ENCODE measurements around the gene TMEM139.
A peak's percentile ranks its signal among the peaks of the same experiment; 100 is the strongest.
"Not testable (repeated sequence)": the region's sequence is repeated elsewhere in the genome, so short reads cannot be mapped to it uniquely, and the experiment has no call there.

Gene TMEM139

DNA sequence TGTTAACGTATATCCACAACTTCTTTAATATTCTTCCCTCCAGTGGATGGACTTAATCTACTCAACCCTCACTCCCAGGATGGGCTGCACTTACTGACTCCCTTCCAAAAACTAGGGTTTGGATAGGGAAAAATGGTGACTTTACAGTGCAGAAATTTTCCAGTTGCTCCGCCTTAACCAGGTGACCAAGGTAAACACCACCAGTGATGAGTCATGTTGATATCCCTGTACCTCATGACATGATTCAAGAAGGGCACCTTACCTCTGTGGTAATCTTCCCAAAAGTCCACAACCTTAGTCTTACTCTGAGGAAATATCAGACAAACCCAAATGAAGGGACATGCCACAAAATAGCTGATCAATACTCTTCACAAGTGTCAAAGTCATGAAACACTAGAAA, 25.0 kb upstream of the TMEM139 start:
- no peak for DNase-seq (ENCODE audit: low read depth)

DNA sequence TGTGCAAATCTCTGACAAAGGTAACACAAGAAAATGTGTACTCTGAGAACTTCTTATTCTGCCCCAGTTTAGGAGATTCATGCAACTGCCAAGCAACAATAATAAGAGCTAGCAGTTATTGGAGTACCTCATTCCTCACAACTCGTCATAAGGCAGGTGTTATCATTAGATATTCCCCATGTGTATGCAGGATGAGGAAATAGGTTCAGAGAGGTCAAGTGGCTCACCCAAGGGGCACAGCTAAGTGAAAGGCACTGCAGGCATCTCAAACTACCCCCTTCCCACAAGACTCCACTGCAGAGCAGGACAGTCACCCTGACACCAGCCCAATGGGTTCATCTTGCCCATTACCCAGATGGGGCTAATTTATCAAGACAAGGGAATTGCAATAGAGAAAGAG, 22.9 kb upstream of the TMEM139 start:
- DNase-seq (ENCODE audit: low read depth), result no peak

DNA sequence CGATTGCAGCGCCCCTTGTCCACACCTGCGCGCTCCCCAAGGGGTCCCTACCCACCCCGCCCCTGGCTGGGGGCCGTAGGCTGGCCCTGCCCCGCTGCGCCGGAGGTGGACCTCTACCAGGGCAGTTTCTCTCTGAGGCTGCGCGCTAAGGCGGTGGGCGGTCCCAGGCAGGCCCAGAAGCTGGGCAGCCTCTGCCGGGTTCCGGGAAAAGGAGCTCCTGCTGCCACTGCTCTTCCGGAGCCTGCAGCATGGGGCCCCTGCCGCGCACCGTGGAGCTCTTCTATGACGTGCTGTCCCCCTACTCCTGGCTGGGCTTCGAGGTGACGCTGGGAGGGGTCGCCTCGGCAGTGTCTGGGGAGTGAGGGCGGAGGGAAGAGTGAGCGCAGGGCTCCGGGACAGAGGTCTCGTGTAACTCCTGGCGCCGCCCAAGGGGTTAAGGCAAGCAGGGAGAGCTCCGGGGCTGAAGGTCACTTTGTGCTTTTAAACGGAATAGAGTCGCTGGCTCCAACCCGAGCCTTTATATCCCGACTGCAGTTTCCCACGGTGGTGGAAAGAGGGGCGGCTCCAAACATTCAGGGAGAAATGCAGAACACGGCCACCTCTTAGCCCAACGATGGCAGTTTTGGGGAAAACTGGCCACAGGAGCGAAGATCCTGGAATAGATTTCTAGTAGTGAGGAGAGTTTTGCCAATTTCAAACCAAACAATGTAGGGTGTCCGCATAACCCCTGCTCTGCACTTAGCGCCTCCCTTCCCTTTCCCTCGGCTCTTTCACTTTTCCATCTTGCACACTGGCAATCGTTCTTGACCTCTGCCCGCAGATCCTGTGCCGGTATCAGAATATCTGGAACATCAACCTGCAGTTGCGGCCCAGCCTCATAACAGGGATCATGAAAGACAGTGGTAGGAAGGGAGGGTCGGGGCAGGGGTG, 21.2 kb upstream of the TMEM139 start, which contains the start of gene GSTK1:
GSTK1 (plus strand) TSS at position 176 of the 930 bp plus-strand sequence; CDS start at position 249, 73 bp downstream.
- DNase-seq (ENCODE audit: low read depth), result no peak

DNA sequence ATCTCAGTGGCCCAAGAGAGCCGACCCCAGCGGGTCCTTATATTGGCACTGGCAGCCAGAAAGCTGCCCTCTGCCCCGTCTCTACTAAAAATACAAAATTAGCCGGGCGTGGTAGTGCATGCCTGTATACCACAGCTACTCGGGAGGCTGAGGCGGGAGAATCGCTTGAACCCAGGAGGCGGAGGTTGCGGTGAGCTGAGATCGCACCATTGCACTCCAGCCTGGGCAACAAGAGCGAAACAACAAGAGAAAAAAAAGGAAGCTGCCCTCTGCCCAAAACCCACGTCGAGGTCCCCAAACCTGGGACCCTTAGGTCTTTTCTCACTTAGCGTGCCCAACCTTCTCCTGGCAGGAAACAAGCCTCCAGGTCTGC, 20.6 kb upstream of the TMEM139 start:
- not testable (repeated sequence) for DNase-seq (ENCODE audit: low read depth)

DNA sequence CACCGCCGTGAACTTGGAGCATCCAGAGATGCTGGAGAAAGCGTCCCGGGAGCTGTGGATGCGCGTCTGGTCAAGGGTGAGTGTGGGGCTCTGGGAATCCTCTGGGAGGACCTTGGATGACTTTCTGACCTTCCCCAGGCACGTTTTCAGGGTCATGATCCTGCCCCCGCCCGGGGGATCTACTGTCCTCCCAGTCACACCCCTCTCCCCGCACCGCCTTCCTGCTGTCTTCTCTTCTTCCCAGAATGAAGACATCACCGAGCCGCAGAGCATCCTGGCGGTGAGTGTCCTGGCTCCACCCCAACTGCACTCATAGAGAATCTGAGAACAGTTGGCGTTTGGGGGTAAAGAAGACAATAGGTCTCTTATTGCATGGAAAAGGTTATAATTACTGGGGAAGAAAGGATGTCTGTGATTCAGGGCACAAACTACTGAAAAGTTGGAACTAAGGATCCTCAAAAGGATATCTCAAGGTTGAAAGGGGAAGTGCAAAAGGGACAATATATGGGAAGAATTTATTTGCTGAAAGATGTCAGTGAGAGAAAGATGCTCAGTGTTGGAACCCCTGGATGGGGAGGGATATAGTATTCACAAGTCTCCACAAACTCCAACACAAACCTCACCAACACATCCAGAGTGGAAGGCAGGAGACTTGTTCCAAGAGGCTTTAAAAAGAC, 19.6 kb upstream of the TMEM139 start:
- no peak for DNase-seq (ENCODE audit: low read depth)

DNA sequence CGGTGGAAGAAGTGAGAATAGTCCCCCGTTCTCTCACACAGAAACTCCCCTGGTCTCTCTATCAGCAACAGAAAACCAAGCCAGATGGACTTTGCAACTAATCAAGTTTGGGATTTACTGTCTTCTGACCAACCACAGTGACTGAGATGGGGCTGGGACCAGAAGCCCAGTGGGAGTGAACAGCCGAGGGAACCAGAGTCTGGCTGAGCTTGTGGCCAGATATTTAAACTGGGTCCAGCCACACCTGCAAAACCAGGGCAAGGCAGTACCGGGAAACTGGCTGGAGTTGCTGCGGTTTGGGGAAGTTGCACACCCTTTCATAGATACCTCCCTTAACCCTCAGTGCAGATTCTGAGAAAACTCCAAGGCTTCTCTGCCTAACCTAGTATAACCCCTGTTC, 15.5 kb upstream of the TMEM139 start:
- no peak for DNase-seq (ENCODE audit: low read depth)

DNA sequence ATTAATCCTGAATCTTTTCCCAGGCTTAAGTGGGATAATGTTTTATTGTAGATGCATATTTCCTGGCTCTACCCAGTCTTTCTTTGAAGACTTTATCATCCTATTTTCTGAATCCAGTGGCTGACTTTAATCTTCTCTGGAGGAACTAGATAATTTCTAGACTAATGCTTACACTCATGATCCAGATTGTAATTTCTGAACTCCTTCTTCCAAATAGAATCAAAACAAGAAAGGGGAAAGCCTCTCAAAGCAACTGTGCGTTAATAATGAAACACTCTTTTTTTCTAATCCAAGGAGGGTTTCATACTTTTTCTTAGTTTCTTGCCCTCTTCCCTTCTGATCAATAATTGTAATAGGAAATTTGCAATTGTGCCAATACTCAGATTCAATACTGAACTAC, 13.5 kb upstream of the TMEM139 start:
- DNase-seq (ENCODE audit: low read depth), result no peak

DNA sequence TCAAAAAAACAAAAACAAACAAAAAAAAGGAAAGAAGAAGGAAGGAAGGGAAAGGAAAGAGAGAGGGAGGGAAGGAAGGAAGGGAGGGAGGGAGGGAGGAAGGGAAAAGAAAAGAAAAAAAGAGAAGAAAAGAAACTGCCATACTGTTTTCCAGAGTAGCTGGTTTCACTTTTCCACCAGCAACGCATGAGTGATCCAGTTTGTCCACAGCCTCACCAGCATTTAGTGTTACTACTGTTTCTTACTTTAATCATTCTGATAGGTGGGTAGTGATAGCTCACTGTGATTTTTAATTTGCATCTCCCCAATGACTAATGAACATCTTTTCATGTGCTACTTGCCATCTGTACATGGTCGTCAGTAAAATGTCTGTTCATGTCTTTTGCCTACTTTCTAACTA, 11.9 kb upstream of the TMEM139 start:
- no peak for DNase-seq (ENCODE audit: low read depth)

DNA sequence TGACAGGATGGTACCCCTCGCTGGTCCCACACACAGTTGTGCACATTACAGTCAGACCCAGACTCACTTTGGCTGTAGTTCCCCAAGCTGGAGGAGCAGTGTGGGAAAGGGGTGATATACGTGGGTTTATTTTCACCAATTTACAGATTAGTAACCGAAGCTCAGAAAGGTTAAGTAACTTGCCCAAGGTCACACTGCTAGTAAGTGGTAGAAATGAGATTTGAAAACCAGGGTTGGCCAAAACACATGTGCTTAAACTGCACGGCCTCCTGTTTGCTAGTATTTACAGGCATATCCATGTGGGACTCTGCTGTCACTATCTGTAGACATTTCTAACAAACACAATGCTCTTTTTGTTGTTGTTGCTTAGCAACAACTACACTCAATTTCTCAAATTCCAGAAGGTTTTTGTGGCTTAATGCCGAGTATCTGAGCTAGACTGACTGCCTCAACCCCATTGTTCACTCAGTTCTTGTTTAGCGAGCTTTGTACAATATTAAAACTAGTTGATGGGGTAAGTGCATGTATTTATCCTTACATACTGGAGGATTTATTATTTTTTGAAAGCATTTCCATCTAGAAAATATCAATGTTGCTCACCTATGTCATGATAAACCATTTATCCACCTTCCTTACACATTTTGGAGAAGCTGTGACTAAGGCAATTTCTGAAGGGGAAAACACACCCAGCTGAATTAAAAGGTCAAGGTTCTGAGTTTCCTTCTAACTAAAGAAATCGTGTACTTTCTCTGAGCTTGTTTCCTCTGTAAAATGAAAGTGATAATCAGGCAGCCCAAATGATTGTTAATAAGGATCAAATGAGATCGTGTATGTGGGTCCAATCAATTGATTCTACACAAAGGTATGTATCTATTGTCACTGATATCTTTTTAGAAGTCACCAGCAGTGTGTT, 5.3 kb upstream of the TMEM139 start:
- no peak for DNase-seq (ENCODE audit: low read depth)

DNA sequence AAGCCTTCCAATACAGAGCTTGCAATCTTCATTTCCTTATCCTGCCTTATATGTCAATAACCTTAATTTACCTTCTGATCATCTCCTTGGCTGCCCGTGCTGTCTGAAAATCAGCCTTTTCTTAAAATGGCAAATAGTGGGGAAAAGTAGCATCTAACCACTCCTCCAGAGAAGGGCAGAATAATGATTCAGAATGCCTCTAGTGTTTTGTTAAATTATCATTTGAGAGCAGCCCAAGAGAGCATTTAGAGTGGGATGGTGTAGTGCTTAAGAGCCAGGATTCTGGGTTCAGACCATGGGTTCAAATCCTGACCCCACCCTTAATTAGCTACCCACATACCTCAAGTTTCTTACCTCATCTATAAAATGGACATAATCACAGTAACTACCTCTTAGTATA, 4.6 kb upstream of the TMEM139 start:
- no peak for DNase-seq (ENCODE audit: low read depth)

DNA sequence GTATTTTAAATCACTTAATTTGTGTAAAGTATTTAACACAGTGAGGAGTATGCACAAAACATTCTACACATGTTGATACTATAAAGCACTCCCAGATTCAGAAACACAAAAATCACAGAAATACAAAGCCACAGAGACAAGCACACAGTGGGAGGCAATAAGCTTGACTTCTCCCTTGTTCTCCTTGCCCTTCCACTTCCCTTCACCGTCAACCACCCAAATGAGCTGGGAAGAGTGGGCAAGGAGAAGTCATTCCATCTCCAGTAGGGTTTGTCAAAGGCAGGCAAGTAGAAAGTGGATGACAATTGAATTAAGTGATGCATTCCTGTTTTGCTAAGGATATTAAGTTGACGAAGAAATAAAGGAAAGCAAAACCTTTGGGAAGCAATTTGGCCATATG, 4.2 kb upstream of the TMEM139 start:
- DNase-seq (ENCODE audit: low read depth), result no peak

DNA sequence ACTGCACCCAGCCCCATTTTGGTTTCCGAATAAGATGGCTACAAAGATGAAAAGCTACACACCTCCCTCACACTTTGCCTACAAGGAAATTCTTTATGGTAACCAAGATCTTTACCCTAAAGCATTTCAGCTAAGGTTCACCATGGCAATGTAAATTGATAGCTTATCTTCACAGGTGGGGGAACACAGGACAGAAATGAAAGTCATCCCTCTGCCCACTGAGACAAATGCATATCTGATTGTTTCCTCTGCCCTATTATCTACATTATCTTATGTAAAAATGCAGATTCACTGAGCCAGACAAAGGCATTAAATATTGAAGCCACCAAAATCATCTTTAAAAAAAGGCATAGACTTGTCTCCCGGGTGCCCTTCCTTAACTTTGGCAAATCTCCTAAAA, 3.2 kb upstream of the TMEM139 start:
- no peak for DNase-seq (ENCODE audit: low read depth)

DNA sequence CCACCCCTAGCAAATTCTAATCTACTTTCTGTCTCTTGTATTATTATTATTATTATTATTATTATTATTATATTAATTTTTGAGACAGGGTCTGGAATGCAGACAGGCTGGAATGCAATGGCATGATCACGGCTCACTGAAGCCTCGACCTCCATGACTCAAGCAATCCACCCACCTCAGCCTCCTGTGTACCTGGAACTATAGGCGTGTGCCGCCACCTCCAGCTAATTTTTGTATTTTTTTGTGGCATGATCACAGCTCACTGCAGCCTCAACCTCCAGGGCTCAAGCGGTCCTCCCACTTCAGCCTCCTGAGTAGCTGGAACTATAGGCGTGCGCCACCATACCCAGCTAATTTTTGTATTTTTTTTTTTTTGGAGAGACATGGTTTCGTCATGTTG, 2.6 kb upstream of the TMEM139 start:
- DNase-seq (ENCODE audit: low read depth), result no peak

DNA sequence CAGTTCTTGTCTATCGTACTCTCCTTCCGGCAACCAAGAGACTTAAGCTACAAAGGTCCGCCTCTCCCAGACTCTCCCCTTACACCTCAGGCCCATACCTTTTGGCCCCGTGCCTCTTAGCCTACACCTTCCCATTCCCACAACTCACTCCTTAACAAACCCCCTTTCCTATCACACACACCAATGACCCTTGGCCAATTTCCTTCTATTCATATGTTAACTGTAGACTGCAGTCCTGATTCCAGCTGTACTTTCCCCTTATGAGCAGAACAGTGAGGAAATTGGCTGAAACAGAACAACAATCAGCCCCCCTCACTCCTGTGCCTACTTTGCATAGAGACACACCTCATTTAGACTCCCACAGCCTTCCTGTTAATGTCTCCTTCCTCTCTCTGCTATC, 1.4 kb upstream of the TMEM139 start:
- no peak for DNase-seq (ENCODE audit: low read depth)

DNA sequence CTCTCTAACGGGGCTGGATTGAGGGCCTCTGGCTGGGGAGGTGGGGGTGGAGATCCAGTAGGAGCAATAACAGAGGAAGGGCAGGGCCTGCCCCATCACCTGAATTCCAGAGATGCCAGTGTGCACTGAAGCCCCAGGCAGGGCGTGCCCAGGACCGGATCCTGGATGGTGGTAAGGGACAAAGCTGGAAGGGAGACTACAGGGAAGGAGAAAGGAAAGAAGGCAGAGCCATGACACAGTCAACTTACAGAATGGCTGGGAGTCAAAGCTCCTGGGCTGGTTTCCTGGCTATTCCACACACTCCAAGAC, 666 bp downstream of the TMEM139 start:
- DNase-seq (ENCODE audit: low read depth), result no peak

DNA sequence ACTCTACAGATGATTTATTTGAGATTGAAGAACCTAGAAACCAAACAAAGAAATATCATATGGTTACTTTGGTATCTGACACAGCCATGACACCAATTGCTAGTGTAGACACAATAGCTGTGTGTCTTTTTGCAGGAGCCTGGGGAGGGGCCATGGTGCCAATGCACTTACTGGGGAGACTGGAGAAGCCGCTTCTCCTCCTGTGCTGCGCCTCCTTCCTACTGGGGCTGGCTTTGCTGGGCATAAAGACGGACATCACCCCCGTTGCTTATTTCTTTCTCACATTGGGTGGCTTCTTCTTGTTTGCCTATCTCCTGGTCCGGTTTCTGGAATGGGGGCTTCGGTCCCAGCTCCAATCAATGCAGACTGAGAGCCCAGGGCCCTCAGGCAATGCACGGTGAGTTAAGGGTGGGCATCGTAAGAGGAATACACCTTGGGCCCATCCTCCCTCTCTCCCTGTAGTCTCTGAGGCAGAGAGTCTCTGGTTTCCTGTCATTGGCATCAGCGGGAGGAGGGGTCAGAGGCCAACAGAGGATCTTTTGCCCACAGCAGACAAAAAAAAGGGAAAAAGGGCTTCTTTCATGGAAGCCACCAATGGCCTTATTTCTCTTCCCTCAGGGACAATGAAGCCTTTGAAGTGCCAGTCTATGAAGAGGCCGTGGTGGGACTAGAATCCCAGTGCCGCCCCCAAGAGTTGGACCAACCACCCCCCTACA, 1.2 kb downstream of the TMEM139 start:
- no peak for DNase-seq (ENCODE audit: low read depth)

DNA sequence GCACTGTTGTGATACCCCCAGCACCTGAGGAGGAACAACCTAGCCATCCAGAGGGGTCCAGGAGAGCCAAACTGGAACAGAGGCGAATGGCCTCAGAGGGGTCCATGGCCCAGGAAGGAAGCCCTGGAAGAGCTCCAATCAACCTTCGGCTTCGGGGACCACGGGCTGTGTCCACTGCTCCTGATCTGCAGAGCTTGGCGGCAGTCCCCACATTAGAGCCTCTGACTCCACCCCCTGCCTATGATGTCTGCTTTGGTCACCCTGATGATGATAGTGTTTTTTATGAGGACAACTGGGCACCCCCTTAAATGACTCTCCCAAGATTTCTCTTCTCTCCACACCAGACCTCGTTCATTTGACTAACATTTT, 1.7 kb downstream of the TMEM139 start:
- DNase-seq (ENCODE audit: low read depth), result no peak

DNA sequence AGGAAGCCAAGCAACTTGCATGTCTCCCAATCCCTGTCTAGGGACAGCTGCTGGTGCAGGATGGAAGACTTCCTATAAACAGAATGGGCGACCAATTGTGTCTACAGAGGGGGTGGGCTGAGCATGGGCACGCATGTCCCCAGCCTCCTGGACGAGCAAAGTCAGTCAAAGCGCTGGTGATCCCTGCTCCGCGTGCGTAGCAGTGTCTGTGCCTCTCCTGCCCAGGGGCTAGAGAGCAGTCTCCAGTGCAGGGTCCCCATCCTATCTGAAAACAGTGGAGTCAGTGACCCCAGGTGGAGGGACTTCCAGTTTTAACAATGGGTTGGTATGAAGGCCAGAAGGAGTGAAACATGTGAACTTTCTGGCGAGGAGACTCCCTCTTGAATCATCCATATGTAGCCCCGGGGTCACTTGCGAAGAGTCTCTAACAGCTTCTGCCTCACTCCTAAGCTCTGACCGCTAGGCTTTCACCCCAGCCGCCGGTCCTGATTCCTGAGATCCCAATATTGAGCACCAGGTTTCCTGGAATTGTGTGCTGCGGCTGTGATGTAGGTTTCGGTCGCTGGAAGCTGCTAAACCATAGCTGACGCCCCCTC, 2.7 kb downstream of the TMEM139 start:
- DNase-seq (ENCODE audit: low read depth), result no peak

DNA sequence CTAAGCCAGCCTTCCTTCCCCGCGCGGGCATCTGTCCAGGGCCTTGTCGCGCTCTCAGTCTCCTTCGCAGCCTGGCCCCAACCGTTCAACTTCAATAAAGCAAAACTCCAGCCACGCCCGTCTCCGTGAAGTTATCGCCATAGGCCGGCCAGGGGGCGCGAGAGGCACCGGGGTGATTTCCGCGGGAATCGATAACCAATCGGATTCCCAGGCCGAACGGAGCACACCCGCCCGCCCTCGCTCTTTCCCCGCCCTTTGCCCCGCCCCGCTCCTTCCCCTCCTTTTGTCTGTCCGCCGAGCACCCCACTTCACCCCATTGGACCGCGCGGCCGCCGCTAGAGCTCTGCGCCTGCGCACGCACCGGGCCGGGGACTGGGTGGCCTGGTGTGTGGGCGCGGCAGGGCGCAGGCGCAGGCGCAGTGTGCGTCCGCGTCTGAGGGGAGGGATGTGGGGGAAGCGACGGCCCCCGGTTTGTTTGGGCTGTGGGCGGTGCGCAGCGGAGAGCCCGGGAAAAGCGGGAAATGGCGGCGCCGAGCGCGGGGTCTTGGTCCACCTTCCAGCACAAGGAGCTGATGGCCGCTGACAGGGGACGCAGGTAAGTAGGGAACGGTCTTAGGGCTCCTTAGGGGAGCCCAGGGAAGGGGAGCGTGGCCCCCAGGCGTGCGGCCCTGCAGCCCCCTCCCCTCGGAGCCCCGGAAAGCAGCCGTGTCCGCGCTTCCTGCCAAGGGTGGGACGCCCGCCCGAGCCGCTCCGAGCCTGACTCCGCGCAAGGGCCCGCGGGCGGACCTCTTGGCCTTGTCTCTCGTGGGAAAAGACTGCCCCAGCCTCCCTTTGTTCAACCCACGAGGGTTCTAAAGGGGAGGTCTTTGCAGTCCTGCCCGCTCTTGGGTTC, 3.4 kb downstream of the TMEM139 start, which contains the start of gene CASP2:
CASP2 (plus strand) TSS at position 417 of the 892 bp plus-strand sequence; CDS start at position 522, 105 bp downstream.
- peak; percentile 53 for DNase-seq (ENCODE audit: low read depth)

DNA sequence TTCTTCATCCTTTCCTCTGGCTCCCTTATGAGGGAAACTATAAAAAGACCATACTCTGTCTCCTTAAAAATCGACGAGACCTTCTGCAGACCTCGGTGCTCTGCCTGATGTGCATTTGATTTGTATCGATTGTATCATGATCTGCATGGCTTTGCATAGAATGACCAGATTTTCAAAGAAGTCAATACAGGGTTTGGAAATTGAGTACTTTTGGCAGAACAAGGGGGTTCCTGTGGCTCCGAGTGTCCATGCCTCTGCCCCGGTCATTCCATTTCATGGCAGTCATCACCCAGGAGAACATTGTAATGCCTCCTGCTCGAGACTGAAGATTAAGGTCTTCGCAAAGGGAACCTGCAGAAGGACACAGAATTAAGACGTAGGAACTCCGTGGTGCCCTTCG, 4.1 kb downstream of the TMEM139 start:
- no peak for DNase-seq (ENCODE audit: low read depth)
